ENCODE data around the gene ASB2.

The ASB2 gene, protein sequence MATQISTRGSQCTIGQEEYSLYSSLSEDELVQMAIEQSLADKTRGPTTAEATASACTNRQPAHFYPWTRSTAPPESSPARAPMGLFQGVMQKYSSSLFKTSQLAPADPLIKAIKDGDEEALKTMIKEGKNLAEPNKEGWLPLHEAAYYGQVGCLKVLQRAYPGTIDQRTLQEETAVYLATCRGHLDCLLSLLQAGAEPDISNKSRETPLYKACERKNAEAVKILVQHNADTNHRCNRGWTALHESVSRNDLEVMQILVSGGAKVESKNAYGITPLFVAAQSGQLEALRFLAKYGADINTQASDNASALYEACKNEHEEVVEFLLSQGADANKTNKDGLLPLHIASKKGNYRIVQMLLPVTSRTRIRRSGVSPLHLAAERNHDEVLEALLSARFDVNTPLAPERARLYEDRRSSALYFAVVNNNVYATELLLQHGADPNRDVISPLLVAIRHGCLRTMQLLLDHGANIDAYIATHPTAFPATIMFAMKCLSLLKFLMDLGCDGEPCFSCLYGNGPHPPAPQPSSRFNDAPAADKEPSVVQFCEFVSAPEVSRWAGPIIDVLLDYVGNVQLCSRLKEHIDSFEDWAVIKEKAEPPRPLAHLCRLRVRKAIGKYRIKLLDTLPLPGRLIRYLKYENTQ

DNA sequence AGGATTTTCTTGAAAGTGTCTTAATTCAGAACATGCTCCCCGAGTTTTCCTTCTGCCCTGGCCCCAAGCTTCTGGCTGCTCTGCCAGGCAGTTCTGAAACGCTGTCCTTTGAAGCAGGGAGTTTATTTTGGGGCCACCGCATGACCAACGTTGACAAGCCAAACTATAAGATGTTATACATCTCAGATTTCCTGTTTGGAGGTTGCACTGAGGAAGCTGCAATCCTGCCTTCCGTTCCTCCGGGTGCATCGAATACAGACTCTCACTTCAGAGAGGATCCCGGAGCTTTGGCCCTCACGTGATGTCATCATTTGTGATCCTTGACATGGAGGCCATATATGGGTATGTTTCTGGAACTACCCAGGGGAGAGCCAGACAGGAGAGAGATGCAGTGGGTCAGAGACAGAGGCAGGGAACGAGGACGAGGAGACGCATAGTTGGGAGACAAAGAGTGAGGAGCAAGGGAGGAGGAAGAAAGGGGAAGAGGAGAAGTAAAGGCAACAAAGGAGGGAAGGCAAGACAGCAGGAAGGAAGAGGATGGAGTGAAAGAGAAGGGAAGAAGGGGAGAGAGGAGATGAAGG lies at the start of gene ASB2:
Gene ASB2 (minus strand): TSS at position 94 of the 581 bp plus-strand sequence. CDS start 12,031 bp downstream, outside the sequence.
- FAIRE-seq: no peak

DNA sequence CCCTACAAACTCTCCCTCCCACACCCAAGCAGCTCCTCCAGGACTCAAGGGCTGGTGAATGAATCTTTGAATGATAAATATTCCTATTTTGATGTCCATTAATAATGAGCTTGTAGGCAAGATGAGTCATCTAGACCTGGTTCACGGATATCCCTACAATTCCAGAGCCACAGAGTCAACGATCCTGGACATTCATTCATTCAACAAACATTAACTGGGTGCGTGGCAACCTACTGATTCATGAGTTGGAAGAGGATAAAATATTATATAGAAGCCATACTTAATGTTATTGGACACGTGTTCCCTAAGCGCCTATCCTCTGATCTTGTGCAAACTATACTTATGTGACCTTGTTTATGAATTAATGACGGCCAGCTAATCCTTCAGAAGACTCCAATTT lies 49.4 kb upstream of the ASB2 start:
- FAIRE-seq: no peak

DNA sequence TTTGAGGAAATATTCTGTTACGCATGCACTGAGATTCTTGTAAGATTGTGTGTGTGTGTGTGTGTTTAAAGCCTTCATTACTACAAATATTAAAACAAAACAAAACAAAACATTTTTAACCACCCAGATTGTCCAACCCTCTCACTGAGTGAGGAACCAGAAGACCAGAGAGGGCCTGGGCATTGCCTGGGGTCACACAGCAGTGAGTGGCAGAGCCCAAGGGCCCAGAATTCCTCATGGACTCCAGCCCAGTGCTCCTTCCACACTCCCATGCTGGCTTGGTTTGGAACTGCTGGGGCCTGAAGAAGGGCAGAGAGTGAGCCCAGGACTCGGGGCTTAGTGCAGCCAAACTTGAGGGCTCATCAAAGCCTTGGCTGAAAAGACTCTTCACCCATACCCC lies 48.2 kb upstream of the ASB2 start:
- no peak for FAIRE-seq

DNA sequence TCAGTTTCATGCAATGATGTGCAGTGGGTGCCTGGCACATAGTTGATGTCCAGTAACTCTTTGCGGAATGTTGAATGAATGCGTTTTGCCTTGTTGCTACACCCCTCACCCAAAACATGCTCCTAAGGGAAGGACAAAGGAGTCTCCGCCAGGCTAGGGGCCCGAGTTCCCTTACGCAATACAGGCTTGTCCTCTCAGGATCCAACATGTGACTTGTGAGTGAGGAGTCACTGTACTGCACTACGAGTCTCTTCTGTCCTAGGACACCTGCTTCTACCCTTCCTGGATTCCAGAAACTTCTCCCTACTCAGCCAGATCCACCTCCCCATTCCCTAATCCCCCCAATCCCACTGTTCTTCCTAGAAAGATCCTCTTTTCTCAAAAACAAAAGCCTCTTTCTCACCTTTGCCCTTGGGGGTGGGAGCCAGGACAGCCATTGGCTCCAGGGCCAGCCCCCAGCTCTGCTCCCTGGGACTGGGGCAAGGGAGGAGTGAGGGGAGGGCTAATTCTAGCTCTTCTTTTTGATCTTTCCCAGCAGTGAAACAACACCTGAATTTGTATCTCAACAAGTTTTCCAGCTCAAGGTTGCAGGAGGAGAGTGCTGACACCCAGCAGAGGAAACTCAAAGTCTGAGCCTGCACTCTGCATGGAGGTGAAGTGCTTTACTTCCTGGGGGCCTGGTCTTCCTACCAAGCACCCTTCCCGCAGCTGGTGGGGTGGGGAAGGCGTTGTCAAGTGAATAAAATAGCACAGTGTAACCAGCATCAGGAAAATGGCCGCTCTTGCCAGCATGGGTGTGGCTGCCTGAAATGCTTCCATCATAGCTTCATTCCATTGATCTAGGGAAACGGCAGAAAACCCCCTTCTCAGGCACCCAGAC lies 46.4 kb upstream of the ASB2 start:
- no peak for FAIRE-seq

DNA sequence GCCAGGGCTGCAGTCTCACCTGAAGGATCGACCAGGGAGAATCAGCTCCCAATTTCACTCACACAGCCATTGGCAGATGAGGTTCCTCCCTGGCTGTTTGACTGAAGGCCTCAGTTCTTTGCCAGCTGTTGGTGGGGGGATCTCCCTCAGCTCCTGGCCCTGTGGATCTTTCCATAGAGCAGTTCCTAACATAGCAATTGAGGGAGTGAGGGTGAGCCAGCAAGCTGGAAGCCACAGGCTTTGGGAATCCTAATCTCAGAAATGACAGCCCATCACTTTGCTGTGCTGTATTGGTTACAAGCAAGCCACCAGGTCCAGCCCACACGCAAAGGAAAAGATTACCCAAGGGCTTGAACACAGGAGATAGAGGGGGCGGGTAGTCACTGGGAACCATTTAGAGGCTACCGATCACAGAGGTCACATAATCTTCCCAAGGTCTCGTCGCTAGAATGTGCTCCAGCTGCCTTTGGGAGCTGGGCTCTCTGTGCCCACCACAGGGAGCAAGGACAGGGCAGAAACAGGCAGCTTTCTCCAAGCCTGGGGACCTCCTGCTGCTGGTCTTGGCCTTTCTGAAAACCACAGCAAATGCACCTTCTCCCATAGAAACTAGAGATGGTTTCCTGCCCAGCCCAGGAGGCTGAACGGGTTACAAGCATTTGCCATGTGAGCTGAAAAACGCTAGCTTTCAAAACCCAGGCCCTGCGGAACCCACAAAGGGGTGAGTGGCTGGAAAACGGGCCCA lies 45.2 kb upstream of the ASB2 start:
- no peak for FAIRE-seq

DNA sequence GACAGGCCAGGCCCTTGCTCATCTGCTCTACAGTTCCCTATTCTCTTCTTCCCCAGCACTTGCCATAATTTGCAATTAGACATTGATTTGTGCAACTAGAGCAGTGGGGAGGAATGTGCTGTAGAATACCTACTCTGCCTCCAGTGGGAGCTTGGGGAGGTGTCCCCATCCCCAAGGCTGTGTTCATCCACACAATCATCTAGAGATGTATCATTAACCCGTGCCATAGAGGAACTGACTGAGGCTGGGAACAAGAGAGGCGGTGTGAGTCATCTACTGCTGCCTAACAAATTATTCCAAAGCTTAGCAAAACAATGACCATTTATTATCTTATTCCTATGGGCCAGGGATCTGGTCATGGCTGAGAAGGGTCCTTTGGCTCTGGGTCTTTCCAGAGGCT lies 44.6 kb upstream of the ASB2 start:
- FAIRE-seq: no peak

DNA sequence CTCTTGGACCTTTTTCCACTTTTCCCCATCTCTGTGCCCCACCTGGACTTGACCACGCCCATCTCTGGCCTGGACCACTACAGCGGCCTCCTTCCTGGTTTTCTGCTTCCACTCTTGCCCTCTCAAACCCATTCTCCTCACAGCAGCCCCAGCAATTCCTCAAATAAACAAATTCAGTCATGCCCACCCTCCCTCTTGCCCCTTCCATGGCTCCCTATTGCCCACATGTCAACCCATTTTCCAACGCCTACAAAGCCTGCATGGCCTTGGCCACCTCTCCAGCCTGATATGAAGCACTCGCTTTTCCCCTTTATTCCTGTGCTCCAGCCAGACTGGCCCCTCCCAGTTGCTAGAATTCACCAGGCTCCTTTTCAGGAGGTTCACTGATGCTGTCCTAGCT lies 43.9 kb upstream of the ASB2 start:
- FAIRE-seq: no peak

DNA sequence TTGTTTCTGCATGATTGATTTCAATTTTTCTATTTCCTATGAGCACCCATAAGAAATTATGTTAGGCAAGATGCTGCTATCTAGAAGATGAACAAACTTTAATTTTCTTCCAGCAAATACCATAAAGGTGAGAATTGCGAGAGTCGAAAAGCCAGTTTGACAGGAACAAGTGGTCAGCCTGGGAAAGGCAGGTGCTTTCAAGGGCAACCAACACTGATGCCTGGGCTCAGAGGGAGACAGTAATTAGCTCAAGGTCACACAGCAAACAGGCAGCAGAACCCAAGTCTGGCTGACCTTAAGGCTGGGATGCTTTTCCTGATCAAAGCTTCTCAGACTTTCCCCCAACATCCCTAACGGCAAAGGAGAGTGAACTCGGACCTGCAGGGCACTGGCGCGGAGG lies 43.0 kb upstream of the ASB2 start:
- no peak for FAIRE-seq

DNA sequence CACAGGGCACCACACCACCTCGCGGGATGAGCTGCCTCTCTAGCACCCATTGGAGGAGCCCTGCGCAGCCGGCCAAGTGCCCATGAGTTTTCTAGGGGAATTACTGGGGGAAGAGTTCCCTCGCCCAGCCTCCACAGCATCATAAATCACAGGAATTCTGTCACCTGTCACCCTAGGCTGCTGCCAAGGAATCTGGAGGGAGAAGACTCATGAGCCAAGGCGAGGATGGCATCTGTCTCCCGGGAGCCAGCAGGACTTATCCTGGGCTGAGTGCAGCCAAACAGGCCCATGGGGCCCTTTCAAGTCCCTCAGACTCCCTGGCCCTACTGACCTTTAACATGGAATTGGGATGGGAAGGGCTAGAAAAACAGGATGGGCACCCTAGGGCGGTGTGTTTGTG lies 41.9 kb upstream of the ASB2 start:
- no peak for FAIRE-seq

DNA sequence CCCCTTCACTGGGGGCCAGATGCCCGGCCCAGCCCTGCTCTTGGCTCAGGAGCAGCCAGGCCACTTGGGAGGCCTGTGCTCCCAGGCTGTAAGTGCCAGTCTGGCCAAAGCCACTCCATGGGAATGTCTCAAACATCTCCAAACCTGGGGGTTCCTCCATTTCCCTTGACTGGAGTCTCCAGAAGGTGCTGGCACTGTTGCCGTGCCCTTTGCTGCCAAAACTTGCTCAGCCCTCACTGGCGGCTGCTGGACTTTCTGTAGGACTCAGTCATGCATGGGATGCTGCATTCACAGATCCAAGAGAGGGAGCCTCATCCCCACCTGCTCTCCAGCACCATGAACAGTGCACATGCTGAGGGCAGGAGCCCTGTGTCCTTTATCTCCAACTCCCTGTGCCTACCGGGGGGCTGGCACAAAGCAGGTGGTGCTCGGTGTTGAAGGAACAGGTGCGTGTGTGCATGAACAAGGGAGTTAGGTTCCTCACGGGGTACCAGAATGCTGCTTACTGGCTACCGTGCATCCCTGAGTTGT lies 40.1 kb upstream of the ASB2 start:
- no peak for FAIRE-seq

DNA sequence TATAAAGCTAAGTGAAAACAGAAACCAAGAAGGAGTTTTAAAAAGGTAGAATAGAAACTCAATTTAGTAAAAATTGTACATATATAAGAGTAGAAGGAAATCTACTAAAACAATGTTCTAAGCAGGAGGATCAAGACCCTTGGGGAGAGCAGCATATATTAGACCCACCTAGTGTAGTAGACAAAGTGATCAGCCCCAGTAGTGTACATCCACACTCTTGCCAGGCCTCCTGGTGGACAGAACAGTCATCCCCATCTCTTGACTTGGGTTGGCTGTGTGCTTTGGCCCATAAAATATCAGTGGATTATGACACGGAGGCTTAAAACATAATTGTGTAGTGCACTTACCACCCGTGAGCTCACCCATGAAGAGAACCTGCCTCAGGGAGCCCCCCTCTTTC lies 38.9 kb upstream of the ASB2 start:
- FAIRE-seq: no peak

DNA sequence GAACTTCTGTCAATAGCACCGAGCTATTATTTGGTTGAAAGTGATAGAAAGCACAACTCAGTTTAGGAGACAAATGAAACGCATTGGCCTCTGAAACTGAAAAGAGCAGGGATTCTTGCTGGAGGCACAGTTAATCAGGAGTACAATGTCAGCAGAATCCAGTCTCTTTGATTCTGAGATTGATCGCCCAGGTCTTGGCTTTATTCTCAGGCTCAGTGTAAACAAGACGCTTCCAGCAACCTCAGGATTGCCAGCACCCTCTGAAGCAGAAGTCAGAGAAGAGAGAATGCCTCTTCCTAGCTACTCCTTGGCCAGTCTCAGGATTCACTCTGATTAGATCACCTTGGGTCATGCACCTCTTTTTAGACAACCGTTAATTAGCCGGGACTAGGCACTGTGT lies 38.0 kb upstream of the ASB2 start:
- no peak for FAIRE-seq

DNA sequence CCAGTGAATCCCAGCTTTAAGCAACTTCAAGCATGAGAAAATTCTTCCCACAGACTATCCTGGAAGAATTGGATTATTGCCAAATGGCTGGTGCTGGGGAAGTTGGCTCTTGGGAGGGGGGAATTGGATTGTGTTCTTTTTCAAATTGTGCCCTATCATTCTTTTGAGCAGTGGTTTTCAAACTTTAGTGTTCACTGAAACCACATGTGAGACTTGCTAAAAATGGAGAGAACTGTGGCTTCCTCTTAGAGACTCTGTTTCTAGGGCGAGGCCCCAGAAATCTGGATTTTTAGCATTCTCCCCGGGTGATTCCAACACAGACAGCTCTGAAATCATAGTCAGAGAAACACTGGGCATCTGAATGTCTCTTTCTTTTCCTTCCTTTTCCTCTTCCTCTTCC lies 35.4 kb upstream of the ASB2 start:
- no peak for FAIRE-seq

DNA sequence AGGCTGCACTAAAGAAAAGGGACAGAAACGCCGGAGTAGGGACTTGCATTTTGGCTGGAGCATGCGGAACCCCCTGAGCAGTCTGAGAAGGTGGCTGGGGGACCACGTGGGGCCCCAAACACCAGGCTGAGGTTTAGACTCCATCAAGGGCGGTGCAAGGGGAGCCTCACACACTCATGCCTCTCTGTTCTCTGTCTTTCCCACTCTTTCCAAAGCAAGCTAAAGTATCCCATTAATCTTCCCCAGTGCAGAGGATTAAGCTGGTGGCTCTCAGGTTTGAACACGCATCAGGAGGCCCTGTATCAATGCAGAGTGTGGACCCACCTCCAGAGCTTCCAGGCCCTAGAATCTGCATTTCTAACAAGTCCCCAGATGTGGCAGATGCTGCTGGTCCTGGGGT lies 34.3 kb upstream of the ASB2 start:
- FAIRE-seq: no peak

DNA sequence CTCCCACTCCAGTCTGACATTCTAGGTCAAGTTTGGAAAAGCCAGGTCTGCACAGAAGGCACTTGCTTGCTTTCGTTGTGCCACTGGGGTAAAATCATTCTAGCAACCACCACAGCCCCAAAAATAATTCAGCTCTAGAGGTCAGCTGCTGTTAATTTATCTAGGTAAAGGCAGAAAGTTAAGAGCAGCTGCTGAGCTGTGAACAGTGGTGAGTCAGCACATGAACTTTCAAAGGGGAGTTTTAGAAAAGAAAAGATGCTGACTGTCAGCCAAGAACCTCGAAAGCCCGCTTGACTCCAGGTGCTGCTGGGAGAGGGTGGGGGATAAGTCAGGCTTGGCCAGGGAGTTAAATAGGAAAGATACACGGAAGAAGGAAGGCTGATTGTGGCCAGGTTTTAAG lies 33.4 kb upstream of the ASB2 start:
- no peak for FAIRE-seq

DNA sequence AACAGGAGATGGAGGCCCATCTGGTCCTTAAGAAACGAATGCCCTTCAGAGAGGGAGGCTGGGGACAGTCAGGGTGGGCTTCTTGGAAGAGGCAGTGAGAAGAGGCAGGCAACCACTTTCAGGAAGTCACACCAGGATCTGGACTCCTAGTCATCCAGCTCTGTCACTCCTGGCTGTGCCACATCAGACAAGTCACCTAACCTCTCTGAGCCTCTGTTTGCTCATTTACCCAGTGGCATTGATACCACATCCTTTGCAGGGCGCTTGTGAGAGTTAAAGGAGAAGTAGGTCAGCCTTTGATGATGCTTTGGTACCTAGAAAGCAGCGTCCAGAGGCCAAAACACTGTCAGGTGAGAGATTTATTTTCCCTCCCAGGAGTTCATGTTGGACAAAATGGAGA lies 31.9 kb upstream of the ASB2 start:
- no peak for FAIRE-seq

DNA sequence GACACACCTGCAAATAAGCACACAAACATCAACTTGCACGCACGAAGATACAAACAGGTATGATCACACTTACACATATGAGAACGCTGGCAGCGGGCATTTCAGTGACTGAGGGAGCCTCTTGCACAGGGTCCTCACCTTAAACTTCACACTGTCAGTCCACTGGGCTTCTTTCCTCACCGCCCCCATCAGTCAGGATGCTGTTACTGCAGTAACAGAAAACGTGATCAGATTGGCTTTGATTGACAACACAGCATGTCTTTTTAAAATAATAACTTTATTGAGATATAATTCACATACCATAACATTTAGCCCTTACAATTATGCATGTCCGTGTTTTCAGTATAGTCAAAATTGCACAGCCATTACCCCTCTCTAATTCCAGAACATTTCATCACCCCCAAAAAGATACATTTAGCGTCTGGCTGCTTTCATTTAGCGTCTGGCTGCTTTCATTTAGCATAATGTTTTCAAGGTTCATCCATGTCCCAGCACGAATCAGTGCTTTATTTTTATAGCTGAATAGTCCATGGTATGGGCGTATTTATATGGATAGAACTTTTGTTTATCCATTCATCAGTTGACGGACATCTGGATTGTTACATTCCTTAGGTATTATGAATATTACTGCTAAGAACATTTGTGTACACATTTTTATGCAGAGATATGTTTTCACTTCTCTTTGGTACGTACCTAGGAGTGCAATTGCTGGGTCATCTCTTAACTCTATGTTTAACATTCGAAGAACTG lies 29.1 kb upstream of the ASB2 start:
- FAIRE-seq: no peak

DNA sequence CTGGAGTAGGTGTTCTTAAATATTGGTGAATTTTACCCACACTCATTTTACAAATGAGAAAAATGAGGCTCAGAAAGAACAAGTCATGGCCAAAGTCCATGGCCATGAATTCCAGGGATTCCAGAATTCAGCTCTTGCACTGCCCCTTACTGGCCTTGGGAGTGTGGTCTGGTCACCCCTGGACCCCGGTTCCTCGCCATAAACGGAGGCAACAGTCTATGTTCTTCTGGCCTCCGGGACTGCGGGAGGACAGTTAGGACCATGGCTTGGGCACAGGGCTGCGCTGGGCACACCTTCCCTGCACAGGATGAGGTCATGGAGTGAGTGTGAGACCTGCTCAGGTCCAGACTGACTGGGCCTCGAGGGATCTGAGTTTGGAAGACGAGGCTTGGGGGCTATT lies 27.6 kb upstream of the ASB2 start:
- no peak for FAIRE-seq

DNA sequence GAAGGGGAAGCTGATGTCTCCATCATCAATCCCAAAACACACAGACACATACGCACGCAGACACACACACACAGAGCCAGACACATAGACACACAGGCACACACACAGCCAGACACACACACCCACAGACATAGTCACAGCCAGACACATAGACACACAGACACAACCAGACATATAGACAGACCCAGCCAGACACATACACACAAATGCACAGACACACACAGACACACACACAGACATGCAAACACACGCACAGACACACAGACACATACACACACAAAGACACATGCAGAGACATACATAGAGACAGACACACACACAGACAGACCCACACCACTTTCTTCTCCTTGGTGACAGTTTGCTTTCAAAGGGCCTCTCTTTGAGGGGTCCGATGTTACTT lies 27.0 kb upstream of the ASB2 start:
- FAIRE-seq: no peak

DNA sequence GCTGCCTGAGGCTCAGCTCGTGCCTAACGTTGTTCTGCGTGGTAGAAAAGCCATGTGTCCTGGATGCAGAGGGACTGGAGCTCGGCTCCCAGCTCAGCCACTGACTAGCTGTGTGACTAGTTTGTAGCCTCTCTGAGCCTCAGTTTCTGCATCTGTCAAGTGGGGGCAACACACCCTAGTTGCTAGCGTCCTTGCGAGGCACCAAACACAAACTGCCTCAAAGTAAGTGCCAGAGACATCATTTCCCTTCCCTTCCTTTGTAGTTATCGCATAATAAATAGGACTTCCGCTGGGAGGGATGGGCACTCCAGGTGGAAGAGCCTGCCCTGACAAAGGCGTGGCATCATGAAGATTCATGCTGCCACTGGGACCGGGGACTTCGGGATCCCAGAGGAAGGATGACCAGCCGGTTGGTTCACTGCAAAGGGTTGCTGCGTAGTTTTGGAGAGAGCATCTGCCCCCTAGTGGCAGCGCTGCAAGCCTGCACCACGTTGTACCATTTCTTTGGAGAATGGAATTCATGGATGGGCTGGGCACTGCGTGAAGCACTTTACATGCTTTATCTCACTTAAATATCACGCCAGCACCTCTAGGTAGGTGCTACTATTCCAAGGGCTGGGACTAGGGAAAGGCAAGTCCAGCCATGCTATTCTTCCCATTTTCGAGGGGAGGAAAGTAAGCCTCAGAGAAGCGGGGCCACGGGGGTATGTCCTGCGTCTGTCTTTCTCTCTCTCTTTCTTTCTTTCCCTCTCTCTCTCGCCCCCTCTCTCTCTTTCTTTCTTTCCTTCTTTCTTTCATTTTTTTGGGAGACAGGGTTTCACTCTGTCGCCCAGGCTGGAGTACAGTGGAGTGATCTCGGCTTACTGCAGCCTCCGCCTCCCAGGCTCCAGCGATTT lies 25.4 kb upstream of the ASB2 start:
- no peak for FAIRE-seq
